Measurements from ENCODE around the gene ZNF205. TPM values are rescaled to one million over a fixed set of nuclear protein-coding genes. Genes with fewer than 3 reads are reported as not detected.

The ZNF205 gene
- total and polyA plus RNA-seq, 2 of the 13 experiments (the other 11 are each of a cell fraction or from before 2014, with no cell fraction given): 5.8 to 10.2 TPM

DNA sequence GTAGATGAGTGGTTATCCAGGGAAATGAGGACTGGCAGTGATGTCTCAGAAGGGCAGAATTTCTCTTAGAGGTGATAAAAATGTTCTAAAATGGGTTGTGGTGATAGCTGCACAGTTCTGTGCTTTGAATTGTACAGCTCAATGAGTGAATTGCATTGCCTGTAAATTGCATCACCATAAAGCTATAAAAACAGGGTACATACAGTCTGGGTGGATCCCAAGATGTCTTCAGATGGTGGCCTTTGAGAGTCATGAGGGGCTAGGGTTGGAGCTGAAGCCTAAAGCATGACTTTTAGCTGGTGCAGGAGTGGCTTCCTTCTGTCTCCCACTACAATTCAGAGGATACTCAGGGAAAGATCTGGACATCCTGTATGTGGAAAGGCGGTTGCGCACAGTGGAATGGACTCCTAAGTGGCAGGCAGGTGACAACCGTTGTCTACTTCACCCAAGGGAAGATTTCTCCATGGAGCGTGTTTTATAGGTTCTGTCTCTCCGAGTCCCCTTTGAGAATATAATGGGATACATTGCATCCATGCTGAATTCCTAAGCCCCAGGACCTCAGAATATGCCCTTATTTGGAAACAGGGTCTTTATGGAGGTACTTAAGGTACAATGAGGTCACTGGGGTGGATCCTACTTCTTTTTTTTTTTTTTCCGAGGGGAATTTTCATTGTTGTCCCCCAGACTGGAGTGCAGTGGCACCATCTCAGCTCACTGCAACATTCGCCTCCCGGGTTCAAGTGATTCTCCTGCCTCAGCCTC lies 48.6 kb upstream of the ZNF205 start:
- peaks cover 17% of the 10 kb centered on the region for H3K79me2 ChIP-seq (ENCODE audit: insufficient read depth, low read length)
- TF ChIP-seq ZNF703 (CRISPR knock-in tag; IDR thresholded peaks at IDR 0.05; ENCODE audit: borderline replicate concordance) (no peak), SMAD9 (CRISPR knock-in tag; IDR thresholded peaks at IDR 0.05) (no peak), GATAD2A (CRISPR knock-in tag; IDR thresholded peaks at IDR 0.05) (no peak), PATZ1 (CRISPR knock-in tag; IDR thresholded peaks at IDR 0.05) (no peak), ZFYVE20 (CRISPR knock-in tag; IDR thresholded peaks at IDR 0.05; ENCODE audit: borderline replicate concordance, low read depth) (no peak), SRF (IDR thresholded peaks at IDR 0.05; ENCODE audit: low read depth, low read length) (0 out of 2 replicates have a peak, but pooled peaks have one; percentile 19), ZNF800 (CRISPR knock-in tag; IDR thresholded peaks at IDR 0.05) (no peak)
- TF ChIP-seq, protein P1, sequence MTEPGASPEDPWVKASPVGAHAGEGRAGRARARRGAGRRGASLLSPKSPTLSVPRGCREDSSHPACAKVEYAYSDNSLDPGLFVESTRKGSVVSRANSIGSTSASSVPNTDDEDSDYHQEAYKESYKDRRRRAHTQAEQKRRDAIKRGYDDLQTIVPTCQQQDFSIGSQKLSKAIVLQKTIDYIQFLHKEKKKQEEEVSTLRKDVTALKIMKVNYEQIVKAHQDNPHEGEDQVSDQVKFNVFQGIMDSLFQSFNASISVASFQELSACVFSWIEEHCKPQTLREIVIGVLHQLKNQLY (CRISPR knock-in tag; IDR thresholded peaks at IDR 0.05): no peak
- H3K4me3 ChIP-seq (replicated peaks in 1 of 3; ENCODE audit: insufficient read depth in 1 of 3, low read depth in 2 of 3, low read length in 3 of 3): no peak overlapping the region
- no peaks in the 10 kb centered on the region; a peak in 2 of 5 replicates for H3K27me3 ChIP-seq (ENCODE audit: control insufficient read depth in 1 of 2, insufficient read depth in 2 of 2, low read length in 2 of 2)
- BruUV-seq (replicated peaks): no TSS peak
- DNase-seq (ENCODE audit: low spot score) (no peak), ATAC-seq (no peak), FAIRE-seq (no peak)
- 93% methylated on average over 8 of the region's 8 CpGs for WGBS (ENCODE audit: low lambda C conversion rate)
- ChIA-PET POLR2A (interaction anchor here (1.3 to 4.9 kb wide), 4 partner anchors 12 to 33 kb away, joined by 3 to 38 read pairs (median 16); no protein-coding TSS in a partner anchor), CTCF (ENCODE audit: low intra/inter-chr PET ratio, low total read pairs) (no interaction called here)
- H2AFZ ChIP-seq (ENCODE audit: low read length): no peak overlapping the region
- no peaks in the 10 kb centered on the region for H4K20me1 ChIP-seq (ENCODE audit: insufficient read depth, low read length)
- H3K9ac ChIP-seq (ENCODE audit: insufficient read depth, low read depth, low read length): no peak overlapping the region
- peaks cover 44% of the 10 kb centered on the region for H3K4me1 ChIP-seq (ENCODE audit: insufficient read depth, low read length)
- in situ Hi-C loops (cut with HindIII; ENCODE audit: extremely low pct_ligation_motif_present, low pct_unique_long_range_greater_than_20kb) (no loop called here), intact Hi-C loops (cut with micrococcal nuclease; ENCODE audit: unreplicated experiment) (no loop called here)
- H3K4me2 ChIP-seq (ENCODE audit: low read depth, low read length): no peak overlapping the region
- peaks cover 9 to 16% of the 10 kb centered on the region in 2 experiments; a peak in 2 of 5 replicates for H3K36me3 ChIP-seq (replicated peaks in 1 of 2; ENCODE audit: control insufficient read depth in 1 of 2, insufficient read depth in 2 of 2, low read length in 2 of 2)
- no peaks in the 10 kb centered on the region for H3K9me3 ChIP-seq (ENCODE audit: low read length)
- no peak overlapping the region for H3K27ac ChIP-seq (ENCODE audit: extremely low read length, insufficient read depth, low read length)

Data from HepG2 (cell line).